D721Med (cell line): ENCODE data around the gene INF2.

Source experiments
- DNase-seq: peaks from one replicate; pipeline ENCODE4 v3.0.0; 2011; ENCODE audit warnings: low spot score; ENCODE audit not compliant: insufficient read length
- FAIRE-seq: peaks from 2 replicates; lab custom pipeline; 2011; peaks lifted over from hg19 to GRCh38; lab: Jason Lieb, UNC
- CTCF ChIP-seq: IDR thresholded peaks from 2 replicates; pipeline ENCODE4 v1.5.1; 2012; ENCODE audit warnings: mild to moderate bottlenecking, control low read depth; ENCODE audit not compliant: insufficient read depth; ENCODE audit errors: missing control alignments

The INF2 gene

GRCh38 chr14:104742586-104743455 lies 53.4 kb downstream of the INF2 start:
- FAIRE-seq = no peak
- no peak for DNase-seq
- no peak for TF ChIP-seq CTCF

- FAIRE-seq = no peak
- TF ChIP-seq CTCF = no peak
- DNase-seq = no peak
These were observed 54.3 kb downstream of the INF2 start for GRCh38 chr14:104743461-104744380.

GRCh38 chr14:104744484-104744883 lies 55.1 kb downstream of the INF2 start:
- FAIRE-seq (no peak), DNase-seq (no peak)
- no peak for TF ChIP-seq CTCF

GRCh38 chr14:104745431-104745830 lies 56.0 kb downstream of the INF2 start:
- FAIRE-seq = no peak

GRCh38 chr14:104746071-104746545 lies 56.7 kb downstream of the INF2 start:
- no peak for FAIRE-seq
- no peak for DNase-seq
- no peak for TF ChIP-seq CTCF

More at GRCh38 chr14:104745431-104745830, 56.0 kb downstream of the INF2 start:
- no peak for TF ChIP-seq CTCF
- no peak for DNase-seq

GRCh38 chr14:104746934-104747481 lies 57.6 kb downstream of the INF2 start:
- TF ChIP-seq CTCF = no peak
- FAIRE-seq (no peak), DNase-seq (no peak)
